A673 (cell line): ENCODE data around the gene POLR3A. TPM values are rescaled to one million over a fixed set of nuclear protein-coding genes. Genes with fewer than 3 reads are reported as not detected.

ENCODE experiments used
- BruUV-seq: library from RNA; stranded (reverse); fragments of 400-500 nt; replicated peaks from 2 replicates; lab custom pipeline; 2021; lab: Mats Ljungman, UMichigan
- CTCF ChIA-PET: fragments of 300-600 bp; sonication (Branson Sonifier 250); formaldehyde crosslinking; loops from one replicate; lab custom pipeline; 2022; ENCODE audit warnings: antibody characterized with exemption; lab: Charles Lee
- POLR2A ChIA-PET: fragments of 300-600 bp; sonication (Branson Sonifier 250); formaldehyde crosslinking; loops from one replicate; lab custom pipeline; 2022; ENCODE audit warnings: antibody characterized with exemption; ENCODE audit not compliant: low non-redundant PET; lab: Charles Lee
- DNase-seq: peaks from one replicate; pipeline ENCODE4 v3.0.0-alpha.2; 2015; ENCODE audit warnings: low spot score
- H3K27ac ChIP-seq: fragments of 200-600 bp; sonication (generic); 2 replicates; pipeline ENCODE4 v1.5.1; 2016; ENCODE audit warnings: mixed run types, low read depth, mild to moderate bottlenecking, mixed read lengths, antibody characterized with exemption, low read length; ENCODE audit not compliant: poor library complexity, severe bottlenecking
- H3K27me3 ChIP-seq: fragments of 200-600 bp; sonication (generic); replicated peaks from 2 replicates; pipeline ENCODE4 v1.6.1; 2017; ENCODE audit warnings: mixed run types, low read depth, mild to moderate bottlenecking, mixed read lengths, antibody characterized with exemption, low read length; ENCODE audit not compliant: insufficient read depth, poor library complexity
- H3K36me3 ChIP-seq: fragments of 200-600 bp; sonication (generic); 2 replicates; pipeline ENCODE4 v1.6.1; 2016; ENCODE audit warnings: mixed run types, mild to moderate bottlenecking, mixed read lengths, antibody characterized with exemption, low read length; ENCODE audit not compliant: insufficient read depth, poor library complexity, severe bottlenecking
- H3K4me1 ChIP-seq: fragments of 200-600 bp; sonication (generic); 2 replicates; pipeline ENCODE4 v1.6.1; 2017; ENCODE audit warnings: mixed run types, mild to moderate bottlenecking, mixed read lengths, antibody characterized with exemption, low read length; ENCODE audit not compliant: insufficient read depth, poor library complexity, severe bottlenecking
- H3K4me3 ChIP-seq: fragments of 200-600 bp; sonication (generic); 2 replicates; pipeline ENCODE4 v1.5.1; 2016; ENCODE audit warnings: low read depth, mixed run types, mild to moderate bottlenecking, mixed read lengths, low read length; ENCODE audit not compliant: poor library complexity, severe bottlenecking
- H3K9me3 ChIP-seq: fragments of 200-600 bp; sonication (generic); 2 replicates; pipeline ENCODE4 v1.6.1; 2016; ENCODE audit warnings: mixed run types, low read depth, mild to moderate bottlenecking, mixed read lengths, antibody characterized with exemption, low read length; ENCODE audit not compliant: poor library complexity, severe bottlenecking
- CTCF ChIP-seq: fragments of 300-800, 200-600 bp; sonication (generic); conservative IDR thresholded peaks from 2 replicates; pipeline ENCODE4 v1.5.1; 2017; ENCODE audit warnings: low read depth, mild to moderate bottlenecking, antibody characterized with exemption, low read length, moderate library complexity, mixed read lengths
- EZH2 ChIP-seq: fragments of 200-600 bp; sonication (generic); IDR thresholded peaks from 2 replicates; pipeline ENCODE4 v1.6.1; 2017; ENCODE audit warnings: borderline replicate concordance, low read depth, mild to moderate bottlenecking, mixed read lengths, antibody characterized with exemption, low read length; ENCODE audit not compliant: poor library complexity, severe bottlenecking
- intact Hi-C: fragments of 100-400 bp; cut with micrococcal nuclease; formaldehyde crosslinking; loops from one replicate; pipeline ENCODE4 v1.10.0; 2022; ENCODE audit not compliant: unreplicated experiment
- total RNA-seq: library from RNA; stranded (reverse); gene quantifications from 2 replicates; pipeline ENCODE4 v1.2.3, GENCODE V29; 2021

POLR3A gene
- total RNA-seq, 1 experiment from 2014 or later: 27.8 TPM

GRCh38 chr10:78015546-78015945 lies 13.8 kb downstream of the POLR3A start:
- POLR2A ChIA-PET: no interaction called here
- H3K27ac ChIP-seq: no peak overlapping the region
- no peaks in the 10 kb centered on the region for H3K27me3 ChIP-seq
- no TSS peak for BruUV-seq
- H3K36me3 ChIP-seq: peaks cover 96% of the 10 kb centered on the region
- no peaks in the 10 kb centered on the region for H3K9me3 ChIP-seq
- CTCF ChIA-PET: no interaction called here
- TF ChIP-seq EZH2 (no peak), CTCF (no peak)
- no peaks in the 10 kb centered on the region for H3K4me1 ChIP-seq
- DNase-seq: no peak
- intact Hi-C loops: no loop called here
- H3K4me3 ChIP-seq: no peak overlapping the region

DNA sequence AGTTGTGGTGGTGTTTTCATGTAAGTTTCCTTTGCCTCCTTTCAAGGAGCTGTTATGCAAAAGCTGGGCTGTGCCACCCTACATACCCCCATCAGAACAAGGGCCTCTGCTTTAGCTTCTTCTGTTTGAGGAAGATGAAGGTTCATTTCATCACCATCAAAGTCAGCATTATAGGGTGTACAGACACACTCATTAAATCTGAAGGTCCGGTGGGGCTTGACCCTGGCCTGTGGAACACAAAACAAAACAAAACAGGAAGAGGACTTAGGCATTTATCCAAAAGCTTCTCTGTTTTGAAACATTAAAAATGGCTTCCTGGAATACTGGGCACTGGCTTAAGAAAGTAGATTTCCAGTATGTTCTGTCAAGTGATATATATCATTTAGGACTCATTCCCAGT lies 15.8 kb downstream of the POLR3A start:
- DNase-seq: no peak
- BruUV-seq: no TSS peak
- POLR2A ChIA-PET: no interaction called here
- no peak for TF ChIP-seq EZH2
- TF ChIP-seq CTCF: no peak
- intact Hi-C loops: no loop called here
- Histone ChIP-seq H3K27ac (no peak overlapping the region), H3K9me3 (no peaks in the 10 kb centered on the region), H3K4me3 (no peak overlapping the region), H3K4me1 (no peaks in the 10 kb centered on the region), H3K27me3 (no peaks in the 10 kb centered on the region), H3K36me3 (peaks cover 94% of the 10 kb centered on the region)
- CTCF ChIA-PET: no interaction called here

- Histone ChIP-seq H3K36me3 (peaks cover 92% of the 10 kb centered on the region), H3K27me3 (no peaks in the 10 kb centered on the region), H3K9me3 (no peaks in the 10 kb centered on the region), H3K4me3 (no peak overlapping the region), H3K4me1 (no peaks in the 10 kb centered on the region), H3K27ac (no peak overlapping the region)
- intact Hi-C loops: no loop called here
- BruUV-seq: no TSS peak
- ChIA-PET POLR2A (no interaction called here), CTCF (no interaction called here)
- no peak for DNase-seq
- no peak for TF ChIP-seq CTCF
- TF ChIP-seq EZH2: no peak
These were observed 18.2 kb downstream of the POLR3A start for GRCh38 chr10:78011065-78011464.
